Tibial artery (tissue), 4 donors: ENCODE measurements around the gene IGSF21.

Experiments
- DNase-seq, 2 donors: peaks; one replicate each; pipeline ENCODE4 v3.0.0-alpha.2; 2019
- H3K27ac ChIP-seq, 2 donors: fragments of 200-600 bp; sonication (generic) in 1 of 2; 1 replicate in 1 of 2; 2 replicates in 1 of 2; pipeline ENCODE4 v1.5.1; 2018 to 2019; ENCODE audit warnings: mild to moderate bottlenecking in 1 of 2
- H3K27me3 ChIP-seq, 2 donors: fragments of 200-600 bp; sonication (generic) in 1 of 2; one replicate each; pipeline versions ENCODE4 v1.5.1 to v1.6.0; 2016 to 2019
- H3K36me3 ChIP-seq, 3 donors: fragments of 200-600 bp; sonication (generic) in 2 of 3; one replicate each; pipeline ENCODE4 v1.5.1; 2016 to 2019; ENCODE audit warnings: mild to moderate bottlenecking in 2 of 3
- H3K4me1 ChIP-seq, 4 donors: fragments of 200-600 bp; sonication (generic) in 2 of 4; 1 replicate in 3 of 4; 2 replicates in 1 of 4; pipeline ENCODE4 v1.5.1; 2016 to 2019
- H3K4me3 ChIP-seq, 2 donors: fragments of 200-600 bp; sonication (generic) in 1 of 2; 1 replicate in 1 of 2; 2 replicates in 1 of 2; pipeline ENCODE4 v1.5.1; 2018 to 2019; ENCODE audit warnings: mild to moderate bottlenecking in 2 of 2
- H3K9me3 ChIP-seq, 3 donors: fragments of 200-600 bp; sonication (generic) in 1 of 3; one replicate each; pipeline ENCODE4 v1.5.1; 2016 to 2019
- intact Hi-C: fragments of 100-400 bp; cut with DNase I; formaldehyde crosslinking; loops from one replicate; pipeline ENCODE4 v1.15.0; 2023; ENCODE audit warnings: low total_unique reads
- TF ChIP-seq, protein P1 (sequence below), 2 experiments: fragments of 200-600 bp in 1 of 2; fragments of 450-650 bp in 1 of 2; IDR thresholded peaks; one replicate each; pipeline ENCODE4 v1.5.1; 2017 to 2019; ENCODE audit warnings: antibody characterized with exemption in 2 of 2, mild to moderate bottlenecking in 1 of 2, moderate library complexity in 1 of 2

The IGSF21 gene

DNA sequence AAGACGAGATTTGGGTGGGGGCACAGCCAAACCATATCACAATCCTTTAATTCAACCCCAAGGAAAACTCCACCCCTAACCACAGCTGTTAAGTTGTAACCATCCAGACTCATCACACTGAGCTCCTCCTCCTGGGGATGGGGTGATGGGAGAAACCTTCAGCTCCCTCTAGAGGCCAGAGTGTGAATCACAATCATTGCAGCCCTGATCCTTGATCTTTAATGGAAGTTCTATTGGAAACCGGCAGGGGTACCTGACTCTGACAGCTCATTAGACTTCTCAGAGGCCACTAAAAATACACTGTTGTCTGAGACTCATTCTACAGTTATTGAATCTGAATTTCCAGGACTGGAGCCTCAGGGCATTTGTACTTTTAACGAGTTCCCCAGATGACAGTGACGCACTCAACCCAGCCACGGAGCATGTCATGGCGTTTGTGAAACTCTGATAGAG is 127.2 kb downstream of the IGSF21 start:
- intact Hi-C loops = no loop called here
- Histone ChIP-seq H3K27me3 (peaks cover 0 to 43% of the 10 kb centered on the region in 2 donors), H3K9me3 (peaks cover 0 to 11% (median 0%) of the 10 kb centered on the region in 3 donors), H3K27ac (no peak overlapping the region), H3K4me1 (no peaks in the 10 kb centered on the region), H3K4me3 (no peak overlapping the region), H3K36me3 (no peaks in the 10 kb centered on the region)
- TF ChIP-seq, protein P1, sequence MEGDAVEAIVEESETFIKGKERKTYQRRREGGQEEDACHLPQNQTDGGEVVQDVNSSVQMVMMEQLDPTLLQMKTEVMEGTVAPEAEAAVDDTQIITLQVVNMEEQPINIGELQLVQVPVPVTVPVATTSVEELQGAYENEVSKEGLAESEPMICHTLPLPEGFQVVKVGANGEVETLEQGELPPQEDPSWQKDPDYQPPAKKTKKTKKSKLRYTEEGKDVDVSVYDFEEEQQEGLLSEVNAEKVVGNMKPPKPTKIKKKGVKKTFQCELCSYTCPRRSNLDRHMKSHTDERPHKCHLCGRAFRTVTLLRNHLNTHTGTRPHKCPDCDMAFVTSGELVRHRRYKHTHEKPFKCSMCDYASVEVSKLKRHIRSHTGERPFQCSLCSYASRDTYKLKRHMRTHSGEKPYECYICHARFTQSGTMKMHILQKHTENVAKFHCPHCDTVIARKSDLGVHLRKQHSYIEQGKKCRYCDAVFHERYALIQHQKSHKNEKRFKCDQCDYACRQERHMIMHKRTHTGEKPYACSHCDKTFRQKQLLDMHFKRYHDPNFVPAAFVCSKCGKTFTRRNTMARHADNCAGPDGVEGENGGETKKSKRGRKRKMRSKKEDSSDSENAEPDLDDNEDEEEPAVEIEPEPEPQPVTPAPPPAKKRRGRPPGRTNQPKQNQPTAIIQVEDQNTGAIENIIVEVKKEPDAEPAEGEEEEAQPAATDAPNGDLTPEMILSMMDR (IDR thresholded peaks at IDR 0.05) = peak; percentile 16 to 34
- DNase-seq = no peak

GRCh38 chr1:18237371-18237770 is 129.8 kb downstream of the IGSF21 start:
- no peaks in the 10 kb centered on the region for H3K9me3 ChIP-seq
- peaks cover 0 to 43% of the 10 kb centered on the region in 2 donors for H3K27me3 ChIP-seq
- no peaks in the 10 kb centered on the region for H3K36me3 ChIP-seq
- no peak for DNase-seq
- H3K4me1 ChIP-seq = no peaks in the 10 kb centered on the region
- no peak overlapping the region for H3K4me3 ChIP-seq
- TF ChIP-seq, protein P1 (IDR thresholded peaks at IDR 0.05) = no peak
- intact Hi-C loops = no loop called here
- H3K27ac ChIP-seq = no peak overlapping the region

DNA sequence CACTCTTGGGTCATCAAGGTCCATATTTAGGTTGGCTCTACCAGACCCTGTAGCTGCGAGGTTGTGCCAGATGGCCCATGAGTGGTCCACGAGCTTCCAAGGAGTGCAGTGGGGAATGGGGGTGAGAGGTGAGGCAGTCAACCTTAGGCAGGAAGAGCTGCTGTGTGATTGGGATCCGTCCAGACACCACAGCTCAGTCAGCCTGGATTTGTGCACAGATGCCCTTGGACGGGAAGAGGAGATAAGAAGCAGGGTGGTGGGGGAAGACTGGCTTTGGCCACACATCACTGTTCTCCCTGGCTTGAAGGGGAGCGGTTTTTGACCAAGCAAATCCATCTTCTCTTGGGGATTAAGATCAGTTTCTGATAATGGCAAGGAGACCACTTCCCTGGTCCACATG is 130.6 kb downstream of the IGSF21 start:
- Histone ChIP-seq H3K4me1 (no peaks in the 10 kb centered on the region), H3K27me3 (peaks cover 0 to 49% of the 10 kb centered on the region in 2 donors), H3K9me3 (no peaks in the 10 kb centered on the region), H3K27ac (no peak overlapping the region), H3K36me3 (no peaks in the 10 kb centered on the region), H3K4me3 (no peak overlapping the region)
- intact Hi-C loops = no loop called here
- TF ChIP-seq, protein P1 (IDR thresholded peaks at IDR 0.05) = no peak
- DNase-seq = no peak

DNA sequence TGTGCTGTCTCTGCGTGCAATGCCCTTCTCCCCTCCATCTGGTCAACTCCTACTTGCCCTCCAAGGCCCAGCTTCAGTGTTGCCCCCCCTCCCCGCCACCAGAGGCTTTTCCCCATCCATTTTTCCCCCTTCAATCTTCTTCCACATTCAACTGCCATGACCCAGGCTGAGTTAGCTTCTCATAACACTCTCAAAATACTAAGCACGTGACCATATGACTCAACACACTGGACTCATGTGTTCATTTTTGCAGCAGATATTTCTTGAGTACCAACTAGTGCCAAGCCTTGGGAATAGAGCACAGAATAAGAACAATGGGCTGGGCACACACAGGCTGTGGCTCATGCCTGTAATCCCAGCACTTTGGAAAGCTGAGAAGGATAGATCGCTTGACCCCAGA is 132.1 kb downstream of the IGSF21 start:
- no peaks in the 10 kb centered on the region for H3K4me1 ChIP-seq
- TF ChIP-seq, protein P1 (IDR thresholded peaks at IDR 0.05) = no peak
- peaks cover 0 to 55% of the 10 kb centered on the region in 2 donors for H3K27me3 ChIP-seq
- DNase-seq = no peak
- no peaks in the 10 kb centered on the region for H3K9me3 ChIP-seq
- H3K36me3 ChIP-seq = no peaks in the 10 kb centered on the region
- H3K27ac ChIP-seq = no peak overlapping the region
- H3K4me3 ChIP-seq = no peak overlapping the region
- intact Hi-C loops = no loop called here

- TF ChIP-seq, protein P1 (IDR thresholded peaks at IDR 0.05) = no peak
- intact Hi-C loops = no loop called here
- Histone ChIP-seq H3K9me3 (no peaks in the 10 kb centered on the region), H3K27ac (no peak overlapping the region), H3K27me3 (peaks cover 0 to 51% of the 10 kb centered on the region in 2 donors), H3K36me3 (no peaks in the 10 kb centered on the region), H3K4me3 (no peak overlapping the region), H3K4me1 (no peaks in the 10 kb centered on the region)
- no peak for DNase-seq
These were observed 133.3 kb downstream of the IGSF21 start for GRCh38 chr1:18240906-18241305.

DNA sequence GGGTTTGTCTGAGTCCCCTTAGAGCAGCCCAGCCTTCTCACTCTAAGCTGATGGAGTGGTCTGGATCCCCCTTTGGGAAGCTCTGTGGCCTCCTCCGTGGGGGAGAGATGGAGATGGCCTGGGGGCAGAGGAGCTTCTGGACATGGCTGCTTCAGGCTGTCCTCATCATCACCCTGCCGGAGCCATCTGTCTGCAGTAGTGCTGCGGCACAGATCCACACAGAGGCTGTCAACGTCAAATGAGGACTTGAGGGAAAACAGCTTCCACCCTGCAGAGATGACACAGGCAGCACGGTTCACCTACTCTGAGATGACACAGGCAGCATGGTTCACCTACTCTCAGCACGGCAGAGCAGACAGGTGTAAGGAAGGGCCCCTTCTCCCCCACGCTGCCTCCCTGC is 134.3 kb downstream of the IGSF21 start:
- intact Hi-C loops = no loop called here

More for the DNA sequence above, 134.3 kb downstream of the IGSF21 start:
- Histone ChIP-seq H3K36me3 (no peaks in the 10 kb centered on the region), H3K4me1 (no peaks in the 10 kb centered on the region), H3K27ac (no peak overlapping the region), H3K4me3 (no peak overlapping the region), H3K9me3 (no peaks in the 10 kb centered on the region), H3K27me3 (peaks cover 0 to 48% of the 10 kb centered on the region in 2 donors)
- TF ChIP-seq, protein P1 (IDR thresholded peaks at IDR 0.05) = no peak
- no peak for DNase-seq
